Forelimb muscle (tissue), 1 donor: Measurements from ENCODE around the gene FARS2. TPM values are rescaled to one million over a fixed set of nuclear protein-coding genes. Genes with fewer than 3 reads are reported as not detected.
"Not testable (repeated sequence)": the region's sequence is repeated elsewhere in the genome, so short reads cannot be mapped to it uniquely, and the experiment has no call there.

Experiments used
- DNase-seq: peaks from one replicate; pipeline ENCODE4 v3.0.0-alpha.2; 2013; ENCODE audit warnings: low read depth
- polyA plus RNA-seq: library from polyadenylated mRNA; unstranded; fragments of 120-200 nt; gene quantifications from one replicate; pipeline ENCODE4 v1.2.1, GENCODE V29; 2013; ENCODE audit not compliant: insufficient read length

FARS2 gene
- polyA plus RNA-seq, 1 donor = 10.3 TPM

DNA sequence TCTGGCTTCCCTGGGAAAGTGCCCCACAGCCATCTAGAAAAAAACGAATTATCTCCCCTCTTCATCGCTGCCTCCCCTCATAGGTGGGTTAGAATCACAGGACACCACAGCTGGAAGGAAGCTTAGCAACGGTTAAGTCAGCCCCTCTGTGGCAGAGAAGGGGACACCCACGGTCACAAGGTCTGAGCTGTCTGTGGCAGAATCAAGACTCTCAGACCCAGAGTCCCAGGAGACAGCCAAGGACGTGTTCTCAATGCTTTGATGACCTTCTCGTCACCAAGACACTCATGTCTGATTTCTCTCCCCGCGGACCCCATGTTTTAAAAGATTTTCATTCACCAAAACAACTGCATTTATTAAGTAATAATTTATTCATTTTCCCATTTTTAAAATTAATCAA lies 523.9 kb downstream of the FARS2 start:
- DNase-seq = no peak

GRCh38 chr6:5786321-5786968 lies 525.1 kb downstream of the FARS2 start:
- no peak for DNase-seq

DNA sequence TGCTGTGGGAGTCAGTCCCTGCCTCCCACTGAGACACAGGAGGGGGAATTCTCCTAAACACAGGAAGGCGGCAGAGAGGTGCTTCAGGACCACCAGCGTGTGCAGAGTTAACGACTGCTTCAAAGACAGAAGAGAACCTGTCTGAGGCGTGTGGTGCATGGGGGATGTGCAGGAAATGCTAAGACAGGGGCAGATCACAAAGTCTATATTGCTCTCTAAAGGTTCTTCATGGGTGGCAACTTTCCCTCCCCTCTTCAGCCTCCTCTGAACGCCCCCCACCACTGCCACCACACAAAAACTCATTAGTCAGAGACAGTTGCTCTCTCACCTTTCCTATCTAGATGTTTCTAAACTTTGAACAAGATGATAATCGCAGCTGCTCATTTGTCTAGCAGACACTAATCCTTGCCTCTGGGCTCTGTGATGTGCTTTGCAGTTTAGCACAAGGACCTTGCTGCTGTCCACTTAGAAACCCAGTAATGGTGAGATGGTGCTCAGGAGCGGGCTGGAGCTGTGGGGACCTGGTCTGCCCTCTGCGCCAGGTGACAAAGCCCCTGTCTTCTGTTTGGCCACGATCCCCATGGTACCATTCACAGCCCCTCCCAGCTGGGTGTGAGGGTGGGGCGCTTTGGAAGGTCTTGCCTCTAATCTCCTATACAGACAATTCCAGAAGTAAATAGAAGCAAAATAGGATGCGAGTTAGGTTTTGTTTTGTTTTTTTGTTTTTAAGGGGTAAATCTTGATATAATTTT lies 525.8 kb downstream of the FARS2 start:
- DNase-seq = no peak

GRCh38 chr6:5789426-5789825 lies 528.1 kb downstream of the FARS2 start:
- DNase-seq = not testable (repeated sequence)

DNA sequence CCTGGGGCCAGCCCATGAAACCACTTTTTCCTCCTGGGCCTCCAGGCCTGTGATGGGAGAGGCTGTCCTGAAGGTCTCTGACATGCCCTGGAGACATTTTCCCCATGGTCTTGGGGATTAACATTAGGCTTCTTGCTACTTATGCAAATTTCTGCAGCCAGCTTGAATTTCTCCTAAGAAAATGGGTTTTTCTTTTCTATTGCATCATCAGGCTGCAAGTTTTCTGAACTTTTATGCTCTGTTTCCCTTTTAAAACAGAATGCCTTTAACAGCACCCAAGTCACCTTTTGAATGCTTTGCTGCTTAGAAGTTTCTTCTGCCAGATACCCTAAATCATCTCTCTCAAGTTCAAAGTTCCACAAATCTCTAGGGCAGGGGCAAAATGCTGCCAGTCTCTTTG lies 535.2 kb downstream of the FARS2 start:
- not testable (repeated sequence) for DNase-seq

DNA sequence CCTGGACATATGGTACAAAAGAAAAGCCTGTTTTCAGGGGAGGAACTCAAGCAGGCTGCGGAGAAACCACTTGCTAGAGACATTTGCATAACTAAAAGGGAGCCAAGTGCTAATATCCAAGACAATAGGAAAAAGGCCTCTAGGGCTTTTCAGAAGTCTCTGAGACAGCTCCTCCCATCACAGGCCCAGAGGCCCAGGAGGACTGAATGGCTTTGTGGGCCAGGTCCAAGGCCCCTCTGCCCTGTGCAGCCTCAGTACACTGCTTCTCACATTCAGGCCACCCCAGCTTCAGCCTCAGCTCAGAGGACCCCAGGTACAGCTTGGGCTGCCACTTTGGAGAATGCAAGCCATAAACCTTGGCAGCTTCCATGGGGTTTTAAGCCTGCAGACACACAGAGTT lies 545.1 kb downstream of the FARS2 start:
- DNase-seq = not testable (repeated sequence)

DNA sequence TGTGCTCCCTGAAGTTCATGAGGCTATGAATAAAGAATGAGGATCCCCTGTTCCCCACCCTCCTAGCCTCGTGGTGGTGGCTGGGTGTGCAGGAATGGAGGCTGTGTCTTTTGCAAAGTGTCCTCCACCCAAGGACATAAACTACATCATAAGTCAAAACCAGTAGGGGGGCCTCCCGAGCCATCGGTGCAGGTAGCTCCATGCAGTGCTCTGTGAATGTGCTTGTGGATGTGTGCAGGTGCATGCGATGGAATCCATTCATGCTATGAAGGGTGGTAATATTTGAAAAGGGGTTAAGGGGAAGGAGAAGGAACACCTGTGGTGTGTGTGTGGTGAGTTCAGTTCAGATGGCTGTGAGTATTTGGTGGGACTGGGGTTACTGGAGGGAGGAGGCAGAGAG lies 548.1 kb downstream of the FARS2 start:
- DNase-seq = no peak

DNA sequence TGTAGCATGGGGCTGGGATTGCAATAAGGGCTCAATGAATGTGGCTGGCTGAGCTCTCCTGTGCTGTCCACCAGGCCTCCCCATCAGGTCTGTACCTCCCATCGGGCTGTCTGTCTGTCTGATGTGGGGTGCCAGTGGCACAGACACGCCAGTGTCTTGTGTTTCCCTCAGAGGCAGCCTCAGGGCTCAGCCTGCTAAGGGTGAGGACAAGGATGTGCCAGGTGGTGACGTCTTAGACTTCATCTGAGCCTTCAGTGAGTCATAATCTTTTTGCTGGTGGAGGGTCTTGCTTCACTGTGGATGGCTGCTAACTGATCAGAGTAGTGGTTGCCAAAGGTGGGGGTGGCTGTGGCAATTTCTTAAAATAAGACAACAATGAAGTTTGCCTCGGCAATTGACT lies 550.7 kb downstream of the FARS2 start:
- DNase-seq = no peak

GRCh38 chr6:5813625-5814027 lies 552.3 kb downstream of the FARS2 start:
- no peak for DNase-seq

DNA sequence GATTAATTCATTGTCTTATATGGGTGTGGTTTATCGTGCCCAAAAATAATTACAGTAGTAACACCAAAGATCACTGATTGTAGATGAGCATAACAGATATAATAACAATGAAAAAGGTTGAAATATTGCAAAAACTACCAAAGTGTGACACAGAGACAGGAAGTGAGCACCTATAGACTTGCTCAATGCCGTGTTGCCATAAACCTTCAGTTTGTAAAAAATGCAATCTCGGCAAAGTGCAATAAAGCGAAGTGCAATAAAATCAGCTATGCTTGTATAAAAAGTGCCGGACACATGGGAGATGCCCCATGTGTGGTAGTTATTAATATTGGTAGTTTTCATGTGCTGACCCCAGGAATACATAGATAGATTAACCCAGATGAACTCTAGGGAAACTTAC lies 552.8 kb downstream of the FARS2 start:
- no peak for DNase-seq

GRCh38 chr6:5814901-5815300 lies 553.6 kb downstream of the FARS2 start:
- no peak for DNase-seq

- no peak for DNase-seq
Measured at GRCh38 chr6:5817869-5818268, 556.6 kb downstream of the FARS2 start.

DNA sequence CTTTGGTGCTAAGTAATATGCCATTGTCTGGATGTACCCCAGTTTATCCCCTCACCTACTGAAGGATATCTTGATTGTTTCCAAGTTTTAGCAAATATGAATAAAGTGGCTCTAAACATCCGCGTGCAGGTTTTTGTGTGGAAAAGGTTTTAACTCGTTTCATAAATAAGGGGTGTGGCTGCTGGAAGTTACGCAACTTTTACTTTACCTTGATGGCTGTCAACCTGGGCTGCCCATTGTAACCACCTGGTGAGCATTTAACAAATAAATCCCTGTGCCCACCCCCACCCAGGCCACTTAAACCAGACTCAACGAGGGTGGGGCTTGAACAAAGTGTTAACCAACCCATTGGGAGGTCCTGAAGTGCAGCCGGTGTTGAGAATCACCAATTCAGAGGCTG lies 557.6 kb downstream of the FARS2 start:
- no peak for DNase-seq

Other genes with a start within 250 kb of the FARS2 start
- gene PPP1R3G, start 176.2 kb upstream of the FARS2 start, polyA plus RNA-seq = 1.5 TPM
- 20.4 TPM for gene LYRM4, start 563 bp upstream of the FARS2 start, polyA plus RNA-seq